Measurements from ENCODE around the gene TRIM6. TPM values are rescaled to one million over a fixed set of nuclear protein-coding genes. Genes with fewer than 3 reads are reported as not detected.
"Not testable (repeated sequence)": the region's sequence is repeated elsewhere in the genome, so short reads cannot be mapped to it uniquely, and the experiment has no call there.

The TRIM6 gene
- total RNA-seq = 0.07 and 0.10 TPM in 2 replicates

GRCh38 chr11:5596607-5597201, at the start of gene TRIM6:
TSS of gene TRIM6 (plus strand) at chr11:5596637. CDS start at chr11:5596898, 261 bp downstream.
- intact Hi-C loops (cut with micrococcal nuclease) = no loop called here

GRCh38 chr11:5547982-5548381, 48.5 kb upstream of the TRIM6 start:
- intact Hi-C loops (cut with micrococcal nuclease) = no loop called here

GRCh38 chr11:5548440-5548839, 48.0 kb upstream of the TRIM6 start, which contains the start of gene OR52H1:
TSS of gene OR52H1 (minus strand) at chr11:5548540. CDS start at chr11:5545505, 3,035 bp downstream.
- intact Hi-C loops (cut with micrococcal nuclease) = no loop called here

- intact Hi-C loops (cut with micrococcal nuclease) = no loop called here
Measured at GRCh38 chr11:5550440-5551095, 45.9 kb upstream of the TRIM6 start.

- intact Hi-C loops (cut with micrococcal nuclease) = no loop called here
Measured at GRCh38 chr11:5553343-5553742, 43.1 kb upstream of the TRIM6 start.

GRCh38 chr11:5556596-5557188, 39.7 kb upstream of the TRIM6 start:
- intact Hi-C loops (cut with micrococcal nuclease) = no loop called here

GRCh38 chr11:5557751-5558150, 38.7 kb upstream of the TRIM6 start:
- intact Hi-C loops (cut with micrococcal nuclease) = no loop called here

GRCh38 chr11:5564259-5565019, 32.0 kb upstream of the TRIM6 start:
- intact Hi-C loops (cut with micrococcal nuclease) = no loop called here

- intact Hi-C loops (cut with micrococcal nuclease) = no loop called here
Measured at GRCh38 chr11:5574654-5575053, 21.8 kb upstream of the TRIM6 start.

- intact Hi-C loops (cut with micrococcal nuclease) = no loop called here
Measured at GRCh38 chr11:5575152-5575551, 21.3 kb upstream of the TRIM6 start.

GRCh38 chr11:5577101-5577500, 19.3 kb upstream of the TRIM6 start:
- intact Hi-C loops (cut with micrococcal nuclease) = no loop called here

- intact Hi-C loops (cut with micrococcal nuclease) = no loop called here
Measured at GRCh38 chr11:5580577-5580976, 15.9 kb upstream of the TRIM6 start, which contains the start of gene OR52B6. TSS of gene OR52B6 (plus strand) at chr11:5580877. CDS start at chr11:5580877, 0 bp downstream.

- intact Hi-C loops (cut with micrococcal nuclease) = no loop called here
Measured at GRCh38 chr11:5581014-5581413, 15.4 kb upstream of the TRIM6 start.

GRCh38 chr11:5584458-5584857, 12.0 kb upstream of the TRIM6 start:
- intact Hi-C loops (cut with micrococcal nuclease) = not testable (repeated sequence)

- intact Hi-C loops (cut with micrococcal nuclease) = not testable (repeated sequence)
Measured at GRCh38 chr11:5589906-5590305, 6.5 kb upstream of the TRIM6 start.

- intact Hi-C loops (cut with micrococcal nuclease) = no loop called here
Measured at GRCh38 chr11:5591613-5592012, 4.8 kb upstream of the TRIM6 start.

GRCh38 chr11:5592615-5593014, 3.8 kb upstream of the TRIM6 start:
- intact Hi-C loops (cut with micrococcal nuclease) = no loop called here

GRCh38 chr11:5593146-5593545, 3.3 kb upstream of the TRIM6 start:
- intact Hi-C loops (cut with micrococcal nuclease) = no loop called here

GRCh38 chr11:5597953-5598352, 1.5 kb downstream of the TRIM6 start:
- intact Hi-C loops (cut with micrococcal nuclease) = no loop called here

- intact Hi-C loops (cut with micrococcal nuclease) = loop anchor here (1.0 to 5.0 kb wide), 7 partner anchors 24 to 752 kb away; partner anchors contain the start of genes OR52E5, OR52N2 and TRIM22
Measured at GRCh38 chr11:5600374-5600851, 4.0 kb downstream of the TRIM6 start.

- intact Hi-C loops (cut with micrococcal nuclease) = loop anchor here (5.0 kb wide), 1 partner anchor 290 kb away; the partner anchor contains the start of gene OR52E5
Measured at GRCh38 chr11:5602791-5603190, 6.4 kb downstream of the TRIM6 start.

All from T-helper 1 cell treated with Interleukin-12 subunit alpha and Interleukin-12 subunit beta and Interleukin-4 antibody, amounts not matched to agents 30 ng/mL and 1 ng/mL, for 36 hours (primary cell).